ENCODE data around the gene PARP12.

Gene PARP12

GRCh38 chr7:140053812-140054539, 8.8 kb downstream of the PARP12 start:
- DNase-seq (ENCODE audit: low read depth), result no peak
- no peak overlapping the region for H3K4me3 ChIP-seq (ENCODE audit: low read length)
- no peak for TF ChIP-seq CTCF (conservative IDR thresholded peaks at IDR 0.05; ENCODE audit: low read depth, low read length)

- no peak for TF ChIP-seq CTCF (conservative IDR thresholded peaks at IDR 0.05; ENCODE audit: low read depth, low read length)
- no peak overlapping the region for H3K4me3 ChIP-seq (ENCODE audit: low read length)
- DNase-seq (ENCODE audit: low read depth), result no peak
Observed at GRCh38 chr7:140051820-140052219, 10.9 kb downstream of the PARP12 start.

- DNase-seq (ENCODE audit: low read depth), result no peak
- no peak overlapping the region for H3K4me3 ChIP-seq (ENCODE audit: low read length)
- no peak for TF ChIP-seq CTCF (conservative IDR thresholded peaks at IDR 0.05; ENCODE audit: low read depth, low read length)
Observed at GRCh38 chr7:140050100-140050499, 12.7 kb downstream of the PARP12 start.

GRCh38 chr7:140049339-140050024, 13.3 kb downstream of the PARP12 start:
- no peak overlapping the region for H3K4me3 ChIP-seq (ENCODE audit: low read length)
- TF ChIP-seq CTCF (conservative IDR thresholded peaks at IDR 0.05; ENCODE audit: low read depth, low read length), result no peak
- DNase-seq (ENCODE audit: low read depth), result no peak

GRCh38 chr7:140048989-140049338, 13.8 kb downstream of the PARP12 start:
- no peak overlapping the region for H3K4me3 ChIP-seq (ENCODE audit: low read length)
- no peak for TF ChIP-seq CTCF (conservative IDR thresholded peaks at IDR 0.05; ENCODE audit: low read depth, low read length)
- DNase-seq (ENCODE audit: low read depth), result no peak

- no peak for DNase-seq (ENCODE audit: low read depth)
- no peak overlapping the region for H3K4me3 ChIP-seq (ENCODE audit: low read length)
- TF ChIP-seq CTCF (conservative IDR thresholded peaks at IDR 0.05; ENCODE audit: low read depth, low read length), result no peak
Observed at GRCh38 chr7:140048138-140048537, 14.6 kb downstream of the PARP12 start.

GRCh38 chr7:140047197-140047596, 15.6 kb downstream of the PARP12 start:
- no peak for DNase-seq (ENCODE audit: low read depth)
- TF ChIP-seq CTCF (conservative IDR thresholded peaks at IDR 0.05; ENCODE audit: low read depth, low read length), result no peak
- H3K4me3 ChIP-seq (ENCODE audit: low read length), result no peak overlapping the region
